PFSK-1 (cell line): Measurements from ENCODE around the gene SEC61A1.

Experiments
- FOXP2 ChIP-seq: optimal IDR thresholded peaks from 2 replicates; pipeline ENCODE3; 2011; ENCODE audit warnings: borderline replicate concordance, control low read depth, inconsistent platforms; ENCODE audit not compliant: insufficient read depth; ENCODE audit errors: extremely low read length, extremely low read depth
- POLR2AphosphoS5 ChIP-seq: IDR thresholded peaks from 2 replicates; pipeline ENCODE4 v1.6.1; 2012; ENCODE audit warnings: low read depth, mild to moderate bottlenecking, control low read depth, low read length, moderate library complexity
- REST ChIP-seq, 2 experiments: IDR thresholded peaks; 2 replicates each; pipeline versions ENCODE4 v1.6.1 to v1.8.0; 2011 to 2012; ENCODE audit warnings: low read depth in 2 of 2, low read length in 2 of 2, control low read depth in 1 of 2, inconsistent platforms in 1 of 2, mild to moderate bottlenecking in 1 of 2, moderate library complexity in 1 of 2; ENCODE audit not compliant: insufficient read depth in 1 of 2
- SIN3A ChIP-seq: IDR thresholded peaks from 2 replicates; pipeline ENCODE4 v1.6.1; 2012; ENCODE audit warnings: mild to moderate bottlenecking, low read length, moderate library complexity, borderline replicate concordance; ENCODE audit not compliant: insufficient read depth
- TAF1 ChIP-seq: IDR thresholded peaks from 2 replicates; pipeline ENCODE4 v1.6.1; 2012; ENCODE audit warnings: low read length, control low read depth, borderline replicate concordance; ENCODE audit not compliant: insufficient read depth

- TF ChIP-seq POLR2AphosphoS5 (no peak), TAF1 (no peak), REST (IDR thresholded peaks at IDR 0.05; ENCODE audit: insufficient read depth in 1 of 2, low read depth in 2 of 2, low read length in 2 of 2) (no peak), SIN3A (no peak), FOXP2 (no peak)
Measured at GRCh38 chr3:128078322-128078721, 26.1 kb downstream of the SEC61A1 start.
